Cortex of kidney (tissue), 1 donor: ENCODE results near the gene SUPT20HL2.
"Not testable (repeated sequence)": the region's sequence is repeated elsewhere in the genome, so short reads cannot be mapped to it uniquely, and the experiment has no call there.

Experiments used
- DNase-seq: peaks from one replicate; lab custom pipeline; 2025; lab: John Stamatoyannopoulos, UW

SUPT20HL2 gene

GRCh38 chrX:24314019-24314635, at the start of gene SUPT20HL2:
TSS of gene SUPT20HL2 (minus strand) at chrX:24314069. CDS start at chrX:24313315, 754 bp downstream.
- no peak for DNase-seq

GRCh38 chrX:24362089-24362745, 48.3 kb upstream of the SUPT20HL2 start:
- not testable (repeated sequence) for DNase-seq

GRCh38 chrX:24360272-24360671, 46.4 kb upstream of the SUPT20HL2 start, which contains the start of gene SUPT20HL1:
TSS of gene SUPT20HL1 (plus strand) at chrX:24360639. CDS start at chrX:24362761, 2,122 bp downstream.
- DNase-seq: no peak

GRCh38 chrX:24357106-24357505, 43.2 kb upstream of the SUPT20HL2 start:
- DNase-seq: no peak

GRCh38 chrX:24355095-24355494, 41.2 kb upstream of the SUPT20HL2 start:
- no peak for DNase-seq

- no peak for DNase-seq
Observed at GRCh38 chrX:24350217-24350616, 36.3 kb upstream of the SUPT20HL2 start.

GRCh38 chrX:24347881-24348280, 34.0 kb upstream of the SUPT20HL2 start:
- no peak for DNase-seq

GRCh38 chrX:24343719-24344118, 29.9 kb upstream of the SUPT20HL2 start:
- no peak for DNase-seq

GRCh38 chrX:24341795-24342194, 27.9 kb upstream of the SUPT20HL2 start:
- DNase-seq: no peak

- DNase-seq: no peak
Observed at GRCh38 chrX:24340501-24340900, 26.6 kb upstream of the SUPT20HL2 start.

GRCh38 chrX:24339911-24340310, 26.0 kb upstream of the SUPT20HL2 start:
- DNase-seq: no peak

GRCh38 chrX:24335871-24336270, 22.0 kb upstream of the SUPT20HL2 start:
- DNase-seq: no peak

- DNase-seq: no peak
Observed at GRCh38 chrX:24334461-24334860, 20.6 kb upstream of the SUPT20HL2 start.

- no peak for DNase-seq
Observed at GRCh38 chrX:24333371-24333770, 19.5 kb upstream of the SUPT20HL2 start.

GRCh38 chrX:24332878-24333277, 19.0 kb upstream of the SUPT20HL2 start:
- no peak for DNase-seq

GRCh38 chrX:24325231-24325630, 11.4 kb upstream of the SUPT20HL2 start:
- no peak for DNase-seq

GRCh38 chrX:24321741-24322395, 8.0 kb upstream of the SUPT20HL2 start:
- no peak for DNase-seq

- DNase-seq: no peak
Observed at GRCh38 chrX:24317567-24317966, 3.7 kb upstream of the SUPT20HL2 start.

- no peak for DNase-seq
Observed at GRCh38 chrX:24316111-24316510, 2.2 kb upstream of the SUPT20HL2 start.

GRCh38 chrX:24312249-24312607, 1.6 kb downstream of the SUPT20HL2 start:
- not testable (repeated sequence) for DNase-seq

- not testable (repeated sequence) for DNase-seq
Observed at GRCh38 chrX:24311507-24312248, 2.2 kb downstream of the SUPT20HL2 start.

GRCh38 chrX:24310916-24311315, 3.0 kb downstream of the SUPT20HL2 start:
- DNase-seq: not testable (repeated sequence)
